Loucy (cell line): ENCODE results near the gene SCD5.
A peak's percentile ranks its signal among the peaks of the same experiment; 100 is the strongest.

Source experiments
- H2AFZ ChIP-seq: fragments of 200-600 bp; sonication (generic); 2 replicates; pipeline ENCODE4 v1.6.0; 2016; ENCODE audit warnings: antibody characterized with exemption, mild to moderate bottlenecking, low read length, moderate library complexity
- H3F3A ChIP-seq: fragments of 200-600 bp; 2 replicates; pipeline ENCODE4 v1.6.0; 2016; ENCODE audit warnings: antibody characterized with exemption, low read depth, mild to moderate bottlenecking
- H3K27me3 ChIP-seq: fragments of 200-600 bp; sonication (generic); 2 replicates; pipeline ENCODE4 v1.6.1; 2014; ENCODE audit warnings: low read length, mild to moderate bottlenecking; ENCODE audit not compliant: insufficient read depth, poor library complexity, severe bottlenecking
- H3K36me3 ChIP-seq: fragments of 200-600 bp; sonication (generic); 2 replicates; pipeline ENCODE4 v1.6.1; 2016; ENCODE audit warnings: low read length; ENCODE audit not compliant: insufficient read depth
- H3K4me1 ChIP-seq: fragments of 200-600 bp; sonication (generic); 2 replicates; pipeline ENCODE4 v1.5.1; 2014; ENCODE audit warnings: low read length, mild to moderate bottlenecking; ENCODE audit not compliant: insufficient read depth, poor library complexity, severe bottlenecking
- H3K4me2 ChIP-seq: fragments of 200-600 bp; sonication (generic); 2 replicates; pipeline ENCODE4 v1.6.0; 2014; ENCODE audit warnings: antibody characterized with exemption, low read length, low read depth, mild to moderate bottlenecking; ENCODE audit not compliant: poor library complexity, severe bottlenecking
- H3K4me3 ChIP-seq: fragments of 200-600 bp; sonication (generic); 2 replicates; pipeline ENCODE4 v1.5.1; 2014; ENCODE audit warnings: low read length, mild to moderate bottlenecking, mixed read lengths; ENCODE audit not compliant: poor library complexity, severe bottlenecking
- H3K79me2 ChIP-seq: fragments of 200-600 bp; sonication (generic); 2 replicates; pipeline ENCODE4 v1.6.1; 2014; ENCODE audit warnings: low read length; ENCODE audit not compliant: insufficient read depth
- H3K9ac ChIP-seq: fragments of 200-600 bp; sonication (generic); 2 replicates; pipeline ENCODE4 v1.6.0; 2014; ENCODE audit warnings: mild to moderate bottlenecking, low read depth, low read length, moderate library complexity; ENCODE audit not compliant: poor library complexity, severe bottlenecking
- H3K9me2 ChIP-seq: fragments of 200-600 bp; sonication (generic); replicated peaks from 2 replicates; pipeline ENCODE4 v1.6.1; 2016; ENCODE audit warnings: low read depth, low read length, mixed read lengths
- H3K9me3 ChIP-seq: fragments of 200-600 bp; sonication (generic); 2 replicates; pipeline ENCODE4 v1.6.1; 2014; ENCODE audit warnings: mild to moderate bottlenecking, antibody characterized with exemption, low read length, low read depth; ENCODE audit not compliant: insufficient read depth
- H4K20me1 ChIP-seq: fragments of 200-600 bp; sonication (generic); 2 replicates; pipeline ENCODE4 v1.6.0; 2014; ENCODE audit warnings: antibody characterized with exemption, low read length, mild to moderate bottlenecking; ENCODE audit not compliant: insufficient read depth, poor library complexity, severe bottlenecking
- EZH2phosphoT487 ChIP-seq: fragments of 200-600 bp; IDR thresholded peaks from 2 replicates; pipeline ENCODE4 v1.6.1; 2018; ENCODE audit warnings: antibody characterized with exemption, mild to moderate bottlenecking, moderate library complexity, borderline replicate concordance
- TF ChIP-seq, protein P1 (sequence below): fragments of 200-600 bp; sonication (generic); conservative IDR thresholded peaks from 2 replicates; pipeline ENCODE4 v1.5.1; 2014; ENCODE audit warnings: mild to moderate bottlenecking, antibody characterized with exemption, low read length

Gene SCD5

DNA sequence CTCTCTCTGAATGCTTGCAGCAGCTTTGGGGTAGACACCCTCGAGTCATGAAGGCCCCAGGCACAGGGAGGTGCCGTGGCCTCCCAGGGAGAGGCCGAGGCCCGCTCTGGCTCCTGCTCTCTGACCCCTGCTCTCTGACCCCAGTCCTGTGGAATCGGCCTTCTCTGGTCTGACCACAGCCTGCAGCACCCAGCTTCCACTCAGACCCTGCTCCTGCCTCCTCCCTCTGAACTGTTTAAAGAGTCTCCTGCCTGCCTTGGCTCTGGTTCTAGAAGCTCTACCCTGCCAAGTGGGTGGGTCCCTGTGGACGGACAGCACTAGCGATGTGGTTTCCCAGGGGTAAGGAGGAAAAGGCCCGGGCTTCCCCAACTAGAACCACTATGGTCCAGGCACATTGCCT, 158.6 kb downstream of the SCD5 start:
- no peaks in the 10 kb centered on the region for H4K20me1 ChIP-seq
- H3K36me3 ChIP-seq: peaks cover 11% of the 10 kb centered on the region; the same call in 1 of the 2 replicates
- H3K9ac ChIP-seq: no peak overlapping the region
- H3K4me1 ChIP-seq: no peaks in the 10 kb centered on the region
- no peak overlapping the region for H3K4me2 ChIP-seq
- H3K4me3 ChIP-seq: no peak overlapping the region
- H2AFZ ChIP-seq: no peak overlapping the region
- no peaks in the 10 kb centered on the region for H3F3A ChIP-seq
- no peak for TF ChIP-seq EZH2phosphoT487
- no peaks in the 10 kb centered on the region for H3K9me3 ChIP-seq
- H3K79me2 ChIP-seq: no peaks in the 10 kb centered on the region
- no peaks in the 10 kb centered on the region for H3K27me3 ChIP-seq
- no peaks in the 10 kb centered on the region for H3K9me2 ChIP-seq

DNA sequence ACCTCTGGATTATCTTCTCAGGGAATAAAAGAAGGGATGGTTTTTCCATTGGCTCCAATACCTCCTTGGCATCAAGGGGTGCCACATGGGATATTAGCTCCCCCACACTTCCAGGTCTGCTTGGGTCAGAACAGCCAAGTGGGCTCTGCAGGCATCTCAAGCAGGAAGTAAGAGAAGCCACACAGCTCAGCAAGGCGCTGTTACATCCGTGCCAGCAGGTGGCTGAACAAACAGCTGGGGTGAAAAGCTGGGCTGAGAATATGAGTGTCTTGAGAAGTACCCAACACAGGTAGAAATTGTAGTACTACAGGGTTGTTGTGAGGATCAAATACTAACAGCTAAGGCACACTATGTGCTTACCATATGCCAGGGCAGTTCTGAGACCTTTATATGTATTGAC, 160.1 kb downstream of the SCD5 start:
- Histone ChIP-seq H3K4me3 (no peak overlapping the region), H2AFZ (no peak overlapping the region), H3K36me3 (peaks cover 20% of the 10 kb centered on the region; the same call in 1 of the 2 replicates), H3K79me2 (no peaks in the 10 kb centered on the region), H3K27me3 (no peaks in the 10 kb centered on the region), H3K4me1 (no peaks in the 10 kb centered on the region), H3F3A (no peaks in the 10 kb centered on the region), H4K20me1 (no peaks in the 10 kb centered on the region), H3K9me2 (no peaks in the 10 kb centered on the region), H3K9me3 (no peaks in the 10 kb centered on the region), H3K4me2 (no peak overlapping the region), H3K9ac (no peak overlapping the region)
- no peak for TF ChIP-seq EZH2phosphoT487
- TF ChIP-seq, protein P1, sequence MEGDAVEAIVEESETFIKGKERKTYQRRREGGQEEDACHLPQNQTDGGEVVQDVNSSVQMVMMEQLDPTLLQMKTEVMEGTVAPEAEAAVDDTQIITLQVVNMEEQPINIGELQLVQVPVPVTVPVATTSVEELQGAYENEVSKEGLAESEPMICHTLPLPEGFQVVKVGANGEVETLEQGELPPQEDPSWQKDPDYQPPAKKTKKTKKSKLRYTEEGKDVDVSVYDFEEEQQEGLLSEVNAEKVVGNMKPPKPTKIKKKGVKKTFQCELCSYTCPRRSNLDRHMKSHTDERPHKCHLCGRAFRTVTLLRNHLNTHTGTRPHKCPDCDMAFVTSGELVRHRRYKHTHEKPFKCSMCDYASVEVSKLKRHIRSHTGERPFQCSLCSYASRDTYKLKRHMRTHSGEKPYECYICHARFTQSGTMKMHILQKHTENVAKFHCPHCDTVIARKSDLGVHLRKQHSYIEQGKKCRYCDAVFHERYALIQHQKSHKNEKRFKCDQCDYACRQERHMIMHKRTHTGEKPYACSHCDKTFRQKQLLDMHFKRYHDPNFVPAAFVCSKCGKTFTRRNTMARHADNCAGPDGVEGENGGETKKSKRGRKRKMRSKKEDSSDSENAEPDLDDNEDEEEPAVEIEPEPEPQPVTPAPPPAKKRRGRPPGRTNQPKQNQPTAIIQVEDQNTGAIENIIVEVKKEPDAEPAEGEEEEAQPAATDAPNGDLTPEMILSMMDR: peak; percentile 22; the same call in 1 of the 2 replicates

DNA sequence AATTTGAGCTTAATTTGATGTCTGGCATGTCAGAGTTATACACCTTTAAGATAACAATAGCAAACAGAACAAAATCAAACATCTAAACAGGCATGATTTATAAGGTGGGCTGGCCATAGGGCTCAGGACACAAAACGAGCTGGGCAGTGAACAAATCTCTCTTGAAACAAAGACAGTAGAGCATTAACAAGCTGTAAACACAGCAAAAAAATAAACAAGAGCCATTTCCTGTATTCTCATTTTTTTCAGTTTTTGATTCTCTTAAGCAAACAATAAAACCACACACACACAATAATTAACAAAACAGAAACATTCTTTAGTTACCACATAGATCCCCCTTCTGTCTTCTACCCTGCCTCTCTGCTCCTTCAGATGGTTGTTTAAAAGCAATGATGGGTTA, 168.5 kb downstream of the SCD5 start:
- Histone ChIP-seq H3K9me3 (0 out of 2 replicates have a peak, but pooled peaks cover 4% of the 10 kb centered on the region), H3F3A (no peaks in the 10 kb centered on the region), H4K20me1 (no peaks in the 10 kb centered on the region), H3K27me3 (no peaks in the 10 kb centered on the region), H3K4me1 (no peaks in the 10 kb centered on the region), H3K79me2 (no peaks in the 10 kb centered on the region), H3K36me3 (peaks cover 17% of the 10 kb centered on the region; the same call in 1 of the 2 replicates), H3K9ac (no peak overlapping the region), H3K4me2 (no peak overlapping the region), H2AFZ (no peak overlapping the region), H3K9me2 (no peaks in the 10 kb centered on the region), H3K4me3 (no peak overlapping the region)
- no peak for TF ChIP-seq EZH2phosphoT487
- TF ChIP-seq, protein P1: no peak
